Measurements from ENCODE around the gene GAL3ST1.

The GAL3ST1 gene

GRCh38 chr22:30539368-30539767 is 35.1 kb downstream of the GAL3ST1 start:
- no peak overlapping the region for H3K27ac ChIP-seq (ENCODE audit: low read depth, low read length)
- H3K9me2 ChIP-seq (replicated peaks; ENCODE audit: control insufficient read depth, low read length) = no peaks in the 10 kb centered on the region
- H3K27me3 ChIP-seq (ENCODE audit: control insufficient read depth, low read length) = peaks cover 8% of the 10 kb centered on the region; the same call in 1 of the 2 replicates

GRCh38 chr22:30538280-30538679 is 36.2 kb downstream of the GAL3ST1 start:
- no peaks in the 10 kb centered on the region for H3K36me3 ChIP-seq (ENCODE audit: control insufficient read depth, low read length)
- no peak overlapping the region for H3K27ac ChIP-seq (ENCODE audit: low read depth, low read length)
- H4K20me1 ChIP-seq (ENCODE audit: control insufficient read depth, insufficient read depth, low read depth, low read length) = no peaks in the 10 kb centered on the region
- H3K4me1 ChIP-seq (ENCODE audit: control insufficient read depth, low read length) = no peaks in the 10 kb centered on the region
- TF ChIP-seq EZH2phosphoT487 (IDR thresholded peaks at IDR 0.05; ENCODE audit: borderline replicate concordance, low read length) (no peak), CTCF (IDR thresholded peaks at IDR 0.05; ENCODE audit: low read depth, low read length, poor library complexity, severe bottlenecking) (no peak)
- H3K27me3 ChIP-seq (ENCODE audit: control insufficient read depth, low read length) = peaks cover 8% of the 10 kb centered on the region; the same call in 1 of the 2 replicates
- H3K79me2 ChIP-seq (ENCODE audit: control insufficient read depth, low read length) = no peaks in the 10 kb centered on the region
- H3K9me3 ChIP-seq (ENCODE audit: control insufficient read depth, insufficient read depth, low read length) = no peaks in the 10 kb centered on the region
- H3K9me2 ChIP-seq (replicated peaks; ENCODE audit: control insufficient read depth, low read length) = no peaks in the 10 kb centered on the region
- H3K4me2 ChIP-seq (ENCODE audit: low read length) = no peak overlapping the region
- no peaks in the 10 kb centered on the region for H3F3A ChIP-seq (ENCODE audit: control insufficient read depth, insufficient read depth)
- H3K4me3 ChIP-seq (ENCODE audit: low read length) = no peak overlapping the region

More at GRCh38 chr22:30539368-30539767, 35.1 kb downstream of the GAL3ST1 start:
- Histone ChIP-seq H3K79me2 (ENCODE audit: control insufficient read depth, low read length) (no peaks in the 10 kb centered on the region), H3K4me3 (ENCODE audit: low read length) (no peak overlapping the region), H3F3A (ENCODE audit: control insufficient read depth, insufficient read depth) (no peaks in the 10 kb centered on the region), H3K4me2 (ENCODE audit: low read length) (no peak overlapping the region), H3K36me3 (ENCODE audit: control insufficient read depth, low read length) (no peaks in the 10 kb centered on the region), H4K20me1 (ENCODE audit: control insufficient read depth, insufficient read depth, low read depth, low read length) (no peaks in the 10 kb centered on the region), H3K4me1 (ENCODE audit: control insufficient read depth, low read length) (no peaks in the 10 kb centered on the region), H3K9me3 (ENCODE audit: control insufficient read depth, insufficient read depth, low read length) (no peaks in the 10 kb centered on the region)
- TF ChIP-seq EZH2phosphoT487 (IDR thresholded peaks at IDR 0.05; ENCODE audit: borderline replicate concordance, low read length) (no peak), CTCF (IDR thresholded peaks at IDR 0.05; ENCODE audit: low read depth, low read length, poor library complexity, severe bottlenecking) (no peak)

- Histone ChIP-seq H3K4me3 (ENCODE audit: low read length) (no peak overlapping the region), H3K27ac (ENCODE audit: low read depth, low read length) (no peak overlapping the region), H3K4me1 (ENCODE audit: control insufficient read depth, low read length) (no peaks in the 10 kb centered on the region), H3K9me2 (replicated peaks; ENCODE audit: control insufficient read depth, low read length) (no peaks in the 10 kb centered on the region), H4K20me1 (ENCODE audit: control insufficient read depth, insufficient read depth, low read depth, low read length) (no peaks in the 10 kb centered on the region), H3K9me3 (ENCODE audit: control insufficient read depth, insufficient read depth, low read length) (no peaks in the 10 kb centered on the region), H3K4me2 (ENCODE audit: low read length) (no peak overlapping the region), H3K79me2 (ENCODE audit: control insufficient read depth, low read length) (no peaks in the 10 kb centered on the region), H3K36me3 (ENCODE audit: control insufficient read depth, low read length) (no peaks in the 10 kb centered on the region), H3F3A (ENCODE audit: control insufficient read depth, insufficient read depth) (no peaks in the 10 kb centered on the region), H3K27me3 (ENCODE audit: control insufficient read depth, low read length) (peaks cover 5% of the 10 kb centered on the region; the same call in 1 of the 2 replicates)
- TF ChIP-seq CTCF (IDR thresholded peaks at IDR 0.05; ENCODE audit: low read depth, low read length, poor library complexity, severe bottlenecking) = no peak
- no peak for TF ChIP-seq EZH2phosphoT487 (IDR thresholded peaks at IDR 0.05; ENCODE audit: borderline replicate concordance, low read length)
Observed at GRCh38 chr22:30537083-30537731, 37.3 kb downstream of the GAL3ST1 start.
